GM18520 (cell line): ENCODE results near the gene IFT57.

Source experiments
- ATAC-seq: cut with Tn5 transposase; IDR thresholded peaks from one replicate; pipeline ENCODE4 v1.9.1; 2021; ENCODE audit not compliant: unreplicated experiment

The IFT57 gene

DNA sequence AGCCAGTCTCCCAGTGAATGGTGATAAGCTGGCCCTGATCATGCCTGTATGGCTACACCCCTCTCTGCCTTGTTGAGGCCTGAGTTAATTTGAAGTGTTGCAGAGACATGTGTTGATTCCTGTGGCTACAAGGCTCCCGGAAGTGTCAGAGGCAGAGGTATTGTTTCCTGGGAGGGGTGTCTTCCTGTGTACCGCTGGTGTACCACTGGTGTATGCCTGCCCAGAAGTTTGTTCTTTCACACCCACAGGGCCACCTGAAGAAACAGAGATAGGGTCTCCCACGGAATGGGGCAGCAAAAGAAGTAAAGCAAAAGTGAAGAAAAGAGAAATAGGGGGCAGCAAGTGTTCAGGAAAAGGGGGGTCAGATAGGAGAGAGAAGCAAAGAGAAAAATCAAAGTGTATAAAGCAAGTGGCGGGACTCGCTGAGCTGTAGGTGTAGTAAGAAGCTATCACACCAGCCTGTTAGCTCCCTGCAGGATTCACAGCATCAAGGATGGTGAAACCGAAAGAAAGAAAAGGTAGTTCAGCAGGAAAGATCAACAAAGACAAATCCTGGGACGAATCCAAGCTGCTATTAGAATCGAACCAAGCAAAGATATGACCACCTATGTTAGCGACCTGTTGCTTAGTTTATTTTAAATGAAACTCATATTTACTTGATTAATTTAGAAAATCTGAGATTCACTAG, 94.8 kb downstream of the IFT57 start:
- ATAC-seq, result no peak

DNA sequence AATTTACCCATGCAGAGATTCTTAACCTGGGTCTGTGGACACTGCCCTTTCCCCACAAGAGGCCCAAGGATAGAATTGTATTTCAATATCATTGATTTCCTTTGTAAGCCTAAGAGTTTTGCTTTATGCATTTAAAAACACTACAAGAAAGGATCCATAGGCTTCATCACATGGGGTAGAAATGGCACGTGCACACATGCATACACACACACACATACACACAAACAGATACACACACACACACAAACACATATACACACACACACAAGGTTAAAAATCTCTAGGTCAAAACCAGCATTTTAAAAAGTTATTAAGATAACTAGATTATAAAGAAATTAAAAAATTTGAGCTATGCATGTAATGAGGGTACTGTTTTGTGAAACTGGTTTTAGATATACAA, 95.9 kb downstream of the IFT57 start:
- no peak for ATAC-seq

DNA sequence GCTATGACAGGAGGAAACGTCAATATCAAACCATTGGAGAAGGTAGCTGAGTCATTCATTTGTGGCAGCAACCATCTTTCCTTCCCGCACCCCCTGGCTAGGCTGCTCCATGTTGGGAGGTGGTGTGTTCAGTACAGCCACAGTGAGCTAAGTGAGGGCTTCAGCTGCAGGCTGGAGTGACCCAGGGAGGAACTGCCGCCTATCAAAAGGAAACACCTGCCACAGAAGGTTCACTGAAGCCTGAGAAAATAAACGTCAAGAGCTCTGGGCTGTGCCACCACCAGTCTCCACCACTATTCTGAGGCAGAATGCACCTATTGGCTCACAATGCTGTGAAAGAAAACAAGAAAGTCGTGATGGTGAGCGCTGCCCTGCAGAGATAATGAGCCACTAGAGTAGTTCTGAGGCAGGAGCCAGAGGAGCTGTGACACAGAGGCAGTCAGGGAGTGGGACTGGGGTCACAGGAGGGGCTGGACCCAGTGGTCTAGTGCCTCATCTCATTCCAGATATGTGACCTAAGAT, 96.6 kb downstream of the IFT57 start:
- peak; percentile 36 for ATAC-seq

DNA sequence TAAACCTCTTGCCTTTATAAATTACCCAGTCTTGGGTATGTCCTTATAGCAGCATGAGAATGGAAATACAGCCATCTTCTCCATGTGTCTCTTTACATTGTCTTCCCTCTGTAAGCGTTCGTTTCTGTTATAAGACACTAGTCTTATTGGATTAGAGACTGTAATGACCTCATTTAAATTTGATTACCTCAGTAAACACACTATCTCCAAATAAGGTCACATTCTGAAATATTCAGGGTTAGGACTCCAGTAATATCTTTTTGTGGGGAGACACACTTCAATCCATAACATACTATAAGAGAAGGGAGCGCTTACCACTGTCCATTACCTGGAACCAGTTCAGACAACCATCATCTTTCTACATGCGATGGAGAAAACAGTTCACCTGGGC, 97.1 kb downstream of the IFT57 start:
- ATAC-seq, result no peak

GRCh38 chr3:108124337-108125152, 97.7 kb downstream of the IFT57 start:
- ATAC-seq, result peak; percentile 83

DNA sequence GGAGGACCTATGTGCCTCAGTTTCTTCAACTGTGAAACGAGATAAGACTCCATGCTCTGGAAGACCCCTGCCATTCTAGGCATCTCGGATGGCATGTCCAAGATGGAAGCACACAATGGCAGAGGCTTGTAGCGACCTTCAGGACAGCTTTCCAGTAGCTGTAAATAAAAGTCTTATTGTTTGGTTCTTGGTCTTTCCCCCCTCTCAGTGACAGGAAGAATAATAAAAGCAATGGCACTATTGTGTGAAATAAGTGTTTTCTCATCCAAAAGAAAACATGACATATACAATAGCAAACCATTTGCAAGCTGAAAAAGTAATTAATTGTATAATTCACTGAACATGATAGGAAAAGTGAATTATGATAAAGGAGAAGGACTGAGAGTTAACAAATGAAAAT, 98.9 kb downstream of the IFT57 start:
- no peak for ATAC-seq

DNA sequence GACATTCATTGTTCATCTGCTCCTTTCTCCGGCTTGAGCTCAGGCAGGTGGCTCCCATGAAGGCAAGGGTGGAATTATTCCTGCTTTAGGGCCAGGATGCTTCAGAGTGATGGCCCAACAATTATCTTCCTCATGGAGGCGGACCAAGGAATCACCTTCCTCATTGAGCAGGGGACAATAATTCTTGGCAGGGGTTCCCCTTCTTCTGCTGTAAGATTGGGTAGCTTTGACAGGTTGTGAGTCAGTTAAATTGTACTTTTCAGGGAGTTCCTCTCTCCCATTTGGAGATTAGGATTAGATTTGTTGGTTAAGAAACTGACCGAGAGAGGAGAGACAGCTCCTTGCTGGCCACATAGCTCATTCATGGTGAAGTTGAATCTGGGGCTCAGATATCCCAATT, 99.9 kb downstream of the IFT57 start:
- no peak for ATAC-seq

DNA sequence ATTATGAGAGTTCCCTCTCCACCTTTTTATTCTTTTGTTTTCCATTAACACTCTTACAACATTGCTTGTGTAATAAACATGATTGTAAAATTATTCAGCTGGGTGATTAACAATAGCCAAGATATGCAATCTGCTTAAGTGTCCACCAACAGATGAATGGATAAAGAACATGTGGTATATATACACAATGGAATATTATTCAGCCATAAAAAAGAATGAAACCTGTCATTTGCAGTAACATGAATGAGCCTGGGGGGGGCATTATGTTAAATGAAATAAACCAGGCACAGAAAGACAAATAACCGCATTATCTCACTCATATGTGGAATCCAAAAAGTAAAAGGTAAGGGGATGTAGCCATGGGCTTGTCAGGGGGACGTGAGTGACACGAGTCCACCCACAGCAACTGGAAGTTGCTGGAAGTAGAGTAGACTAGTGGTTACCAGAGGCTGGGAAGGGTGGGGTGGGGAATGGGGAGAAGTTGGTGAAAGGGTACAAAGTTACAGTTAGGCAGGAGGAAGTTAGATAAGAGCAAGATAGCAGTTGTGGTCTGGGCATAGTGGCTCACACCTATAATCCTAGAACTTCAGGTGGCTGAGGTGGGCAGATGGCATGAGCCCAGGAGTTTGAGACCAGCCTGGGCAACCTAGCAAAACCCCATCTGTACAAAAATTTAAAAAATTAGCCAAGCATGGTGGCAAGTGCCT, 102.7 kb downstream of the IFT57 start:
- no peak for ATAC-seq

- no peak for ATAC-seq
Observed at GRCh38 chr3:108118038-108118768, 104.0 kb downstream of the IFT57 start.

DNA sequence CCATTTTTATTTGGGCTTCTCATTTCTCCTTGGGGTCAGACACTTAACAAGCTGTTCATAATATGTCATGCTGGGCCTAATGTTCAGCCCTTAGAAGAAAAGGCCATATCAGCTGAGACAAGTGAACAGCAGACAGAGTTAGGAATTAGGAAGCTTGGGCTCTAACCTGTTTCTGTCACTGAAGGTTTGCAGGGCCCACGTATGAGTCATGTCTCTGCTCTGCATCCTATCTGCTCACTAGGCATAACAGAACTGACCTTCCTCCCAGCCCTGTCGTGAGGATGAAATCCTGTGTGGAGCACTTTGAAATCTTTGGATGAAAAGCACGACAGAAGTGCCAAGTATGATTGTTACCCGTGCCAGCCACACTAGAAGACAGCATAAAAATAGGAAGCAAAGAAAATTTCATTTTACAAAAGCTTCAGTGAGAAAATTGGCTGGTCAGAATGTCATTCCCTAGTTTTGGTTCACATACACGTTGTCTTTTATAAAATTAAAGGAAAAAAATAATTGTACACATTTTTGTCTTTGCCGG, 104.9 kb downstream of the IFT57 start:
- no peak for ATAC-seq

GRCh38 chr3:108114423-108115065, 107.7 kb downstream of the IFT57 start:
- ATAC-seq, result no peak

- no peak for ATAC-seq
Observed at GRCh38 chr3:108113975-108114374, 108.2 kb downstream of the IFT57 start.

- ATAC-seq, result no peak
Observed at GRCh38 chr3:108110934-108111333, 111.3 kb downstream of the IFT57 start.
